CD4-positive, alpha-beta T cell treated with Interferon alpha-2 for 1 hour (primary cell): ENCODE results near the gene NUDT19.
"Not testable (repeated sequence)": the region's sequence is repeated elsewhere in the genome, so short reads cannot be mapped to it uniquely, and the experiment has no call there.

ENCODE experiments used
- DNase-seq, 2 donors: peaks; one replicate each; pipeline ENCODE4 v3.0.0-alpha.2; 2020 to 2022

The NUDT19 gene

GRCh38 chr19:32716203-32716602 is 24.6 kb downstream of the NUDT19 start:
- not testable (repeated sequence) for DNase-seq

- no peak for DNase-seq
Observed at GRCh38 chr19:32717496-32717895, 25.9 kb downstream of the NUDT19 start.

GRCh38 chr19:32718286-32718685 is 26.7 kb downstream of the NUDT19 start:
- no peak for DNase-seq

- DNase-seq, result no peak
Observed at GRCh38 chr19:32719611-32720059, 28.0 kb downstream of the NUDT19 start, which contains the start of gene TDRD12. TSS of gene TDRD12 (plus strand) at chr19:32719767. CDS start at chr19:32720073, 306 bp downstream.

- DNase-seq, result no peak
Observed at GRCh38 chr19:32720216-32720935, 28.8 kb downstream of the NUDT19 start.

- DNase-seq, result no peak
Observed at GRCh38 chr19:32720936-32721250, 29.3 kb downstream of the NUDT19 start.

GRCh38 chr19:32735936-32736335 is 44.3 kb downstream of the NUDT19 start:
- DNase-seq, result no peak

- DNase-seq, result no peak
Observed at GRCh38 chr19:32743021-32743420, 51.4 kb downstream of the NUDT19 start.

- DNase-seq, result no peak
Observed at GRCh38 chr19:32743447-32743846, 51.8 kb downstream of the NUDT19 start.

- DNase-seq, result no peak
Observed at GRCh38 chr19:32744555-32745325, 53.1 kb downstream of the NUDT19 start.

- peak; percentile 43 to 63 for DNase-seq
Observed at GRCh38 chr19:32745594-32746251, 54.1 kb downstream of the NUDT19 start.

GRCh38 chr19:32746631-32747196 is 55.1 kb downstream of the NUDT19 start:
- DNase-seq, result peak; percentile 61 to 68

- peak in 1 of 2 donors; percentile 15 for DNase-seq
Observed at GRCh38 chr19:32748497-32748896, 56.9 kb downstream of the NUDT19 start.

GRCh38 chr19:32748948-32749347 is 57.3 kb downstream of the NUDT19 start:
- DNase-seq, result no peak

GRCh38 chr19:32749361-32749760 is 57.7 kb downstream of the NUDT19 start:
- DNase-seq, result no peak

GRCh38 chr19:32750441-32751055 is 58.9 kb downstream of the NUDT19 start:
- DNase-seq, result peak in 1 of 2 donors; percentile 1

- DNase-seq, result no peak
Observed at GRCh38 chr19:32751066-32751465, 59.4 kb downstream of the NUDT19 start.

GRCh38 chr19:32757189-32757588 is 65.6 kb downstream of the NUDT19 start:
- DNase-seq, result no peak
